ENCODE measurements around the gene PSTPIP2.

- TF ChIP-seq EZH2phosphoT487 (IDR thresholded peaks at IDR 0.05; ENCODE audit: borderline replicate concordance) (no peak), CTCF (conservative IDR thresholded peaks at IDR 0.05; ENCODE audit: low read length) (no peak)
Measured at GRCh38 chr18:46098616-46098933, 26.5 kb upstream of the PSTPIP2 start.
